ENCODE results near the gene PNPLA3.

DNA sequence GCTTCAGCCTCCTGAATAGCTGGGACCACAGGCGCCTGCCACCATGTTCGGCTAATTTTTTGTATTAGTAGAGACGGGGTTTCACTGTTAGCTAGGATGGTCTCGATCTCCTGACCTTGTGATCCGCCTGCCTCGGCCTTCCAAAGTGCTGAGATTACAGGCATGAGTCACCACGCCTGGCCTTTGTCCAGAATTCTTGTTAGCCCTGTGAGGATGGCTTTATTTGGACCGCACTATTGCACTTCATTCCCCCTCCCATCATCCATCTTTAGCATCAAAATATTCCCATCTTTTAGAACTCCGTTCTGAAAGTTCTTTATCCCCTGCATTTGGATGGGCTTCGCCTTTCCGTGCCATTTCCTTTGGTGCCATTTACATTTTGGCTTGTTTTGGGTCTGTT lies 34.3 kb downstream of the PNPLA3 start:
- TF ChIP-seq TEAD1 (CRISPR knock-in tag; IDR thresholded peaks at IDR 0.05) (no peak), ZBTB21 (CRISPR knock-in tag; IDR thresholded peaks at IDR 0.05; ENCODE audit: borderline replicate concordance) (no peak), MAX (CRISPR knock-in tag; IDR thresholded peaks at IDR 0.05) (no peak), ZNF671 (CRISPR knock-in tag; IDR thresholded peaks at IDR 0.05) (no peak), ATF1 (CRISPR knock-in tag; IDR thresholded peaks at IDR 0.05) (no peak), NFYB (CRISPR knock-in tag; conservative IDR thresholded peaks at IDR 0.05; ENCODE audit: low read depth) (no peak)
- TF ChIP-seq, protein P1, sequence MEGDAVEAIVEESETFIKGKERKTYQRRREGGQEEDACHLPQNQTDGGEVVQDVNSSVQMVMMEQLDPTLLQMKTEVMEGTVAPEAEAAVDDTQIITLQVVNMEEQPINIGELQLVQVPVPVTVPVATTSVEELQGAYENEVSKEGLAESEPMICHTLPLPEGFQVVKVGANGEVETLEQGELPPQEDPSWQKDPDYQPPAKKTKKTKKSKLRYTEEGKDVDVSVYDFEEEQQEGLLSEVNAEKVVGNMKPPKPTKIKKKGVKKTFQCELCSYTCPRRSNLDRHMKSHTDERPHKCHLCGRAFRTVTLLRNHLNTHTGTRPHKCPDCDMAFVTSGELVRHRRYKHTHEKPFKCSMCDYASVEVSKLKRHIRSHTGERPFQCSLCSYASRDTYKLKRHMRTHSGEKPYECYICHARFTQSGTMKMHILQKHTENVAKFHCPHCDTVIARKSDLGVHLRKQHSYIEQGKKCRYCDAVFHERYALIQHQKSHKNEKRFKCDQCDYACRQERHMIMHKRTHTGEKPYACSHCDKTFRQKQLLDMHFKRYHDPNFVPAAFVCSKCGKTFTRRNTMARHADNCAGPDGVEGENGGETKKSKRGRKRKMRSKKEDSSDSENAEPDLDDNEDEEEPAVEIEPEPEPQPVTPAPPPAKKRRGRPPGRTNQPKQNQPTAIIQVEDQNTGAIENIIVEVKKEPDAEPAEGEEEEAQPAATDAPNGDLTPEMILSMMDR (IDR thresholded peaks at IDR 0.05), result no peak
- TF ChIP-seq, protein P2, sequence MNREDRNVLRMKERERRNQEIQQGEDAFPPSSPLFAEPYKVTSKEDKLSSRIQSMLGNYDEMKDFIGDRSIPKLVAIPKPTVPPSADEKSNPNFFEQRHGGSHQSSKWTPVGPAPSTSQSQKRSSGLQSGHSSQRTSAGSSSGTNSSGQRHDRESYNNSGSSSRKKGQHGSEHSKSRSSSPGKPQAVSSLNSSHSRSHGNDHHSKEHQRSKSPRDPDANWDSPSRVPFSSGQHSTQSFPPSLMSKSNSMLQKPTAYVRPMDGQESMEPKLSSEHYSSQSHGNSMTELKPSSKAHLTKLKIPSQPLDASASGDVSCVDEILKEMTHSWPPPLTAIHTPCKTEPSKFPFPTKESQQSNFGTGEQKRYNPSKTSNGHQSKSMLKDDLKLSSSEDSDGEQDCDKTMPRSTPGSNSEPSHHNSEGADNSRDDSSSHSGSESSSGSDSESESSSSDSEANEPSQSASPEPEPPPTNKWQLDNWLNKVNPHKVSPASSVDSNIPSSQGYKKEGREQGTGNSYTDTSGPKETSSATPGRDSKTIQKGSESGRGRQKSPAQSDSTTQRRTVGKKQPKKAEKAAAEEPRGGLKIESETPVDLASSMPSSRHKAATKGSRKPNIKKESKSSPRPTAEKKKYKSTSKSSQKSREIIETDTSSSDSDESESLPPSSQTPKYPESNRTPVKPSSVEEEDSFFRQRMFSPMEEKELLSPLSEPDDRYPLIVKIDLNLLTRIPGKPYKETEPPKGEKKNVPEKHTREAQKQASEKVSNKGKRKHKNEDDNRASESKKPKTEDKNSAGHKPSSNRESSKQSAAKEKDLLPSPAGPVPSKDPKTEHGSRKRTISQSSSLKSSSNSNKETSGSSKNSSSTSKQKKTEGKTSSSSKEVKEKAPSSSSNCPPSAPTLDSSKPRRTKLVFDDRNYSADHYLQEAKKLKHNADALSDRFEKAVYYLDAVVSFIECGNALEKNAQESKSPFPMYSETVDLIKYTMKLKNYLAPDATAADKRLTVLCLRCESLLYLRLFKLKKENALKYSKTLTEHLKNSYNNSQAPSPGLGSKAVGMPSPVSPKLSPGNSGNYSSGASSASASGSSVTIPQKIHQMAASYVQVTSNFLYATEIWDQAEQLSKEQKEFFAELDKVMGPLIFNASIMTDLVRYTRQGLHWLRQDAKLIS (CRISPR knock-in tag; IDR thresholded peaks at IDR 0.05; ENCODE audit: borderline replicate concordance), result no peak
- TF ChIP-seq, protein P3, sequence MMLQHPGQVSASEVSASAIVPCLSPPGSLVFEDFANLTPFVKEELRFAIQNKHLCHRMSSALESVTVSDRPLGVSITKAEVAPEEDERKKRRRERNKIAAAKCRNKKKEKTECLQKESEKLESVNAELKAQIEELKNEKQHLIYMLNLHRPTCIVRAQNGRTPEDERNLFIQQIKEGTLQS (CRISPR knock-in tag; conservative IDR thresholded peaks at IDR 0.05), result no peak
